B cell (primary cell): ENCODE measurements around the gene MAP3K6. TPM values are rescaled to one million over a fixed set of nuclear protein-coding genes. Genes with fewer than 3 reads are reported as not detected.
A peak's percentile ranks its signal among the peaks of the same experiment; 100 is the strongest.

ENCODE experiments used
- ATAC-seq: fragments of 200-7000 bp; cut with Tn5 transposase; one replicate; pipeline ENCODE4 v1.10.0; 2021; ENCODE audit warnings: low read depth, mild to moderate bottlenecking, moderate number of reproducible peaks, moderate library complexity
- CTCF ChIA-PET: fragments of 350-600 bp; sonication (Branson Sonifier 250); formaldehyde crosslinking; loops from one replicate; lab custom pipeline; 2021; ENCODE audit warnings: antibody characterized with exemption, inconsistent platforms; lab: Charles Lee
- POLR2A ChIA-PET: fragments of 350-600 bp; sonication (Branson Sonifier 250); formaldehyde crosslinking; loops from one replicate; lab custom pipeline; 2021; ENCODE audit warnings: antibody characterized with exemption; lab: Charles Lee
- DNase-seq: peaks from one replicate; pipeline ENCODE4 v3.0.0; 2013
- H2AFZ ChIP-seq: 2 replicates; pipeline ENCODE4 v1.6.1; 2012; ENCODE audit warnings: mild to moderate bottlenecking, low read depth, low read length; ENCODE audit not compliant: insufficient read depth, poor library complexity, severe bottlenecking
- H3K27ac ChIP-seq, 2 donors: 1 replicate in 1 of 2; 2 replicates in 1 of 2; pipeline ENCODE4 v1.5.1; 2012 to 2013; ENCODE audit warnings: low read length in 2 of 2, mild to moderate bottlenecking in 2 of 2, moderate library complexity in 1 of 2
- H3K27me3 ChIP-seq, 4 experiments: fragments of 200-600 bp in 1 of 4; sonication (generic) in 1 of 4; replicated peaks in 1 of 4; 1 replicate in 2 of 4; 2 replicates in 2 of 4; pipeline versions ENCODE4 v1.6.1 to v1.7.0; 2013 to 2016; ENCODE audit warnings: low read length in 3 of 4, mild to moderate bottlenecking in 2 of 4, mixed read lengths in 1 of 4, moderate library complexity in 1 of 4; ENCODE audit not compliant: insufficient read depth in 4 of 4, control insufficient read depth in 3 of 4; ENCODE audit errors: control extremely low read depth in 1 of 4
- H3K36me3 ChIP-seq, 2 experiments: replicated peaks in 1 of 2; 1 replicate in 1 of 2; 2 replicates in 1 of 2; pipeline versions ENCODE4 v1.6.1 to v1.7.1; 2013; ENCODE audit warnings: low read length in 1 of 2; ENCODE audit not compliant: insufficient read depth in 2 of 2, control insufficient read depth in 1 of 2; ENCODE audit errors: control extremely low read depth in 1 of 2, extremely low read depth in 1 of 2
- H3K4me1 ChIP-seq, 2 donors: fragments of 200-600 bp in 1 of 2; sonication (generic) in 1 of 2; 1 replicate in 1 of 2; 2 replicates in 1 of 2; pipeline versions ENCODE4 v1.5.1 to v1.6.1; 2013 to 2017; ENCODE audit warnings: low read length in 2 of 2; ENCODE audit not compliant: control insufficient read depth in 2 of 2, insufficient read depth in 2 of 2
- H3K4me2 ChIP-seq: replicated peaks from 2 replicates; pipeline ENCODE3; 2012; ENCODE audit warnings: mild to moderate bottlenecking, low read depth, low read length; ENCODE audit not compliant: poor library complexity, severe bottlenecking
- H3K4me3 ChIP-seq, 5 experiments: fragments of 200-600 bp in 1 of 5; sonication (generic) in 1 of 5; 1 replicate in 3 of 5; 2 replicates in 2 of 5; pipeline versions ENCODE4 v1.5.1 to v1.7.0; 2011 to 2016; ENCODE audit warnings: low read length in 4 of 5, mild to moderate bottlenecking in 4 of 5, low read depth in 2 of 5, control low read depth in 1 of 5, moderate library complexity in 1 of 5; ENCODE audit not compliant: insufficient read depth in 1 of 5; ENCODE audit errors: control extremely low read depth in 1 of 5, extremely low read depth in 1 of 5
- H3K79me2 ChIP-seq: fragments of 200-600 bp; sonication (generic); one replicate; pipeline ENCODE4 v1.6.0; 2016; ENCODE audit warnings: low read length; ENCODE audit not compliant: control insufficient read depth, insufficient read depth
- H3K9ac ChIP-seq: fragments of 200-600 bp; sonication (generic); 2 replicates; pipeline ENCODE4 v1.6.1; 2017; ENCODE audit warnings: mild to moderate bottlenecking, low read length, moderate library complexity
- H3K9me3 ChIP-seq, 3 donors: one replicate each; pipeline versions ENCODE4 v1.6.1 to v1.7.1; 2013; ENCODE audit warnings: low read length in 2 of 3; ENCODE audit not compliant: control insufficient read depth in 2 of 3, insufficient read depth in 1 of 3; ENCODE audit errors: control extremely low read depth in 1 of 3
- H4K20me1 ChIP-seq: 2 replicates; pipeline ENCODE4 v1.6.0; 2012; ENCODE audit warnings: mild to moderate bottlenecking, low read length; ENCODE audit not compliant: insufficient read depth, control insufficient read depth, poor library complexity, severe bottlenecking
- H3K27ac Mint-ChIP-seq: one replicate; pipeline ENCODE4 v1.8.0; 2021; ENCODE audit warnings: mixed read lengths
- H3K27me3 Mint-ChIP-seq: one replicate; pipeline ENCODE4 v1.8.0; 2021; ENCODE audit warnings: mixed read lengths
- H3K4me1 Mint-ChIP-seq: one replicate; pipeline ENCODE4 v1.8.0; 2021; ENCODE audit warnings: mixed read lengths
- H3K4me3 Mint-ChIP-seq: one replicate; pipeline ENCODE4 v1.8.0; 2021; ENCODE audit warnings: mixed read lengths
- H3K9me3 Mint-ChIP-seq: one replicate; pipeline ENCODE4 v1.8.0; 2022; ENCODE audit warnings: mixed read lengths; ENCODE audit not compliant: insufficient read depth
- CTCF ChIP-seq: fragments of 200-600 bp; IDR thresholded peaks from one replicate; pipeline ENCODE4 v1.8.0; 2022; ENCODE audit warnings: antibody characterized with exemption, mild to moderate bottlenecking
- EZH2 ChIP-seq: IDR thresholded peaks from 2 replicates; pipeline ENCODE4 v1.6.1; 2012; ENCODE audit warnings: borderline replicate concordance, low read depth, mild to moderate bottlenecking, moderate library complexity, low read length; ENCODE audit not compliant: insufficient read depth, poor library complexity, severe bottlenecking
- WGBS: methylation state at CpG from one replicate; pipeline ENCODE4 v1.1.5; 2013; ENCODE audit warnings: missing lambda C conversion rate; ENCODE audit not compliant: insufficient coverage; 5-methylcytosine and 5-hydroxymethylcytosine counted together
- intact Hi-C: fragments of 100-400 bp; cut with micrococcal nuclease; formaldehyde crosslinking; loops from one replicate; pipeline ENCODE4 v1.10.0; 2022
- polyA plus RNA-seq: library from polyadenylated mRNA; depleted of rRNA; stranded (reverse); fragments of >200 nt; gene quantifications from 2 replicates; pipeline ENCODE4 v1.2.3, GENCODE V29; 2012
- total RNA-seq, 2 donors: library from RNA; stranded (reverse); fragments of 120-200 nt in 1 of 2; gene quantifications; 1 replicate in 1 of 2; 2 replicates in 1 of 2; pipeline versions ENCODE4 v1.2.3 to v1.2.4, GENCODE V29; 2013 to 2022

The MAP3K6 gene
- total and polyA plus RNA-seq, 2 donors (not counting 1 experiment from before 2014, with no cell fraction given): 9.4 to 11.0 TPM

GRCh38 chr1:27397110-27397509 lies 30.3 kb upstream of the MAP3K6 start:
- Mint-ChIP-seq H3K4me1 (peaks cover 28% of the 10 kb centered on the region), H3K4me3 (no peak overlapping the region), H3K9me3 (no peaks in the 10 kb centered on the region), H3K27ac (no peak overlapping the region), H3K27me3 (no peaks in the 10 kb centered on the region)
- intact Hi-C loops: loop anchor here (10.0 kb wide), 1 partner anchor 162 kb away; the partner anchor contains the start of gene WDTC1
- no peak overlapping the region for H3K4me2 ChIP-seq
- H3K36me3 ChIP-seq: no peaks in the 10 kb centered on the region
- no peaks in the 10 kb centered on the region for H3K79me2 ChIP-seq
- CTCF ChIA-PET: interaction anchor here (0.8 to 7.8 kb wide), 12 partner anchors 10 to 266 kb away, joined by 3 to 402 read pairs (median 8); partner anchors contain the start of genes AHDC1, CD164L2 and MAP3K6
- TF ChIP-seq CTCF: no peak
- TF ChIP-seq EZH2: no peak
- DNase-seq: no peak
- no peak for ATAC-seq
- peaks cover 11 to 27% of the 10 kb centered on the region in 2 donors for H3K4me1 ChIP-seq
- H4K20me1 ChIP-seq: no peaks in the 10 kb centered on the region
- POLR2A ChIA-PET: interaction anchor here (0.8 to 3.1 kb wide), 3 partner anchors 32 to 101 kb away, joined by 3 to 13 read pairs (median 3); no protein-coding TSS in a partner anchor
- 96% methylated on average over 3 of the region's 3 CpGs for WGBS
- H2AFZ ChIP-seq: no peak overlapping the region
- H3K9me3 ChIP-seq: no peaks in the 10 kb centered on the region
- no peak overlapping the region for H3K27ac ChIP-seq
- no peak overlapping the region for H3K9ac ChIP-seq
- H3K27me3 ChIP-seq: no peaks in the 10 kb centered on the region
- H3K4me3 ChIP-seq: no peak overlapping the region

GRCh38 chr1:27395441-27396195 lies 28.9 kb upstream of the MAP3K6 start:
- Mint-ChIP-seq H3K4me1 (peaks cover 26% of the 10 kb centered on the region), H3K27ac (peak overlapping the region; percentile 26), H3K4me3 (peak overlapping the region; percentile 23), H3K27me3 (no peaks in the 10 kb centered on the region), H3K9me3 (no peaks in the 10 kb centered on the region)
- H3K9me3 ChIP-seq: no peaks in the 10 kb centered on the region
- H3K4me1 ChIP-seq: peaks cover 12 to 24% of the 10 kb centered on the region in 2 donors
- TF ChIP-seq CTCF (peak; percentile 94), EZH2 (no peak)
- DNase-seq: peak; percentile 90
- 0% methylated on average over 5 of the region's 10 CpGs for WGBS
- ChIA-PET POLR2A (interaction anchor here (0.6 to 3.1 kb wide), 6 partner anchors 38 to 201 kb away, joined by 3 to 13 read pairs (median 4); no protein-coding TSS in a partner anchor), CTCF (interaction anchor here (0.6 to 7.8 kb wide), 58 partner anchors 8 to 383 kb away, joined by 3 to 402 read pairs (median 5); partner anchors contain the start of genes AHDC1, CD164L2, FCN3 and IFI6)
- H2AFZ ChIP-seq: no peak overlapping the region
- peak; percentile 49 for ATAC-seq
- intact Hi-C loops: loop anchor here (1.0 to 10.0 kb wide), 4 partner anchors 95 to 351 kb away; partner anchors contain the start of gene WDTC1
- no peaks in the 10 kb centered on the region for H3K36me3 ChIP-seq
- no peaks in the 10 kb centered on the region for H4K20me1 ChIP-seq
- no peak overlapping the region for H3K9ac ChIP-seq
- no peaks in the 10 kb centered on the region for H3K27me3 ChIP-seq
- H3K4me3 ChIP-seq: no peak overlapping the region
- no peaks in the 10 kb centered on the region for H3K79me2 ChIP-seq
- H3K4me2 ChIP-seq: no peak overlapping the region
- no peak overlapping the region for H3K27ac ChIP-seq
